CD4-positive, alpha-beta T cell treated with Interleukin-4 for 1 hour (primary cell): ENCODE data around the gene FAM13B.
"Not testable (repeated sequence)": the region's sequence is repeated elsewhere in the genome, so short reads cannot be mapped to it uniquely, and the experiment has no call there.

Experiments
- DNase-seq, 2 donors: peaks; one replicate each; pipeline ENCODE4 v3.0.0-alpha.2; 2020 to 2022

FAM13B gene

DNA sequence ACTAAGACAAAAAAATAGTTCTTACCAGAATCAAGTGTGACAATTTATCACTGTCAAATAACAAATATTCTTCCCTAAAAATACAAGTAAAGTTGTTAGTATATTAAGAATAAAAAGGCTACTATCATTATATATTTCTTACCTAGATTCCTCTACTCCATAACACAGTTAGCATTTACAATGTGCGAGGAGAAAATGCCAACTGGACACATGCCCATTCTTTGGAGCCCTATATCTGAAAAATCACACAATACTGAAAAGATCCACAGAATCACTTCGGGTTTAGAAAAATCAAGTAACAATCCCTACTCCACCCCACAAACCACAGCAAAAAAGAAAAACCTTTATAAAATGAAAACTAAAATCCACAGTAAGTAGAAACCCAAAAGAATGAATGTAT lies 72.7 kb downstream of the FAM13B start:
- no peak for DNase-seq

DNA sequence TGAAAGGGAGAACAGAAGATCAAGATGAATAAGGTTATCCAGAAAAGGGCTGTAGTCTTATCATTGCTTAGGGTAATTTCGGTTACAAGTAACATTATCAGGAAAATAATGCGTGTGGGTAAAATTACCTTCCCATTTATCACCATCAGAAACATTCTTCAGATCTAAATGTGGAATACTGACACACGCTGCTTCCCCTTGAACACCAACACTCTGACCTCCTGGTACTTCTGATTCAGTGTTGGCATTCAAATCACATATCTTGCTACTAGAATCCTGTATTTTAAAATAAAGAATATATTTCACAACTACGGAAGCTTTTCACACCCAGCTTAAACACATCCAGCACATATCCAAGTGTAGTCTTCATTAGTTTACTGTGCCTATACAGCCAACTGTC lies 73.4 kb downstream of the FAM13B start:
- no peak for DNase-seq

DNA sequence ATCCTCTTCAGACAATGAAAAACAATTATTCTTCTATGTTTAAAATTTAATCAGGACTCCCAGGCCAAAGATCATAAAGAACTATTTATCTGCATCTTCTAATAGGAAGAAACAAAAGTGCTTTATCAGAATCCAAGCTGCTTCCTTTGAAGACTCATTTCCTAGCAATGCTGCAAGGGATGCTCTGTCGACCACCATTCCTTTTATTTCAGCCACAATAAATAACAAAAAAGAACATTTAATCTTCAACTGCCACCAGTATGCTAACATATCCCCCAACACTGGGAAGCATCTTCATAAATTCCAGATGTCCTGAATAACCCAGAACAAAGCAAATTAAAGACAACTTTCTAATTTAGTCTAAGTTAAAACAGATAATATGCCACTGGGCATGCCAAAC lies 74.9 kb downstream of the FAM13B start:
- no peak for DNase-seq

- DNase-seq = no peak
These were observed 78.6 kb downstream of the FAM13B start for GRCh38 chr5:137954131-137954879.

DNA sequence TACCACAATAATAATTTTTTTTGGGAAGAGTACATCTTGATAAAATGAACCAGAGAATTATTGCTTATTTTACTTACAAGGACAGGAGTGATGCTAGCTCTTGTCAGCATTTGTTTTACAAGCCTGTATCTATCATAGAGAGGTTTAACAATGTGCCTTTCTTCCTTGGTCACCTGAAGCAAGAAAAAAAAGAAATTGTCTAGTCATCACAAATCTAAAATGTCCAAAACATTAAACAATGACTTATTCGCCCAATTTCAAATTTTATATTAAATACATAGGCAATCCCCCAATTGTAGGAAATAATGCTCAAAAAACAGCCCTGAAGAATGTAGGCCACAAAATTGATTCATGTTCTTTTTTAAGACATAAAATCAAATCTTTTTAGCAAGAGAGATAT lies 87.1 kb downstream of the FAM13B start:
- DNase-seq = no peak

- DNase-seq = not testable (repeated sequence)
These were observed 88.6 kb downstream of the FAM13B start for GRCh38 chr5:137944280-137944679.

DNA sequence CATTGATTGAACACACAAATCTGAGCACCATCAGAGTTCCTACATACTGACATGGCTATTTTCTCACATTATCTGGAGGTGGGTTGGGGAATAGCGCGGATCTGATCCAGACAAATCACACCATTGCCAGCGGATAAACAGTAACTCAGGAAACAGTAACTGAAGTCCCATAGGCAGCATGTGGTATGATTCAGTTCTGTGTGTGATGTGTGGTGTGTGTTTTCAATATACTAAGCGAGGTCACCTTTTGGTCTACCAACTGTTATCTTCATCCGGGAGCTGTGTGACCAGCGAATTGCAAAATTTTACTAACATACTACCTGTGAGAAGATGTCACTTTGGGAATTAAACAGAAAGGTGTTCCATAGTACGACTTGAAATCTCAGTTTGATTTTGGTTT lies 93.5 kb downstream of the FAM13B start:
- no peak for DNase-seq

- DNase-seq = no peak
These were observed 94.1 kb downstream of the FAM13B start for GRCh38 chr5:137938751-137939143.

- no peak for DNase-seq
These were observed 94.7 kb downstream of the FAM13B start for GRCh38 chr5:137937994-137938750.

- no peak for DNase-seq
These were observed 97.2 kb downstream of the FAM13B start for GRCh38 chr5:137935694-137936093.

GRCh38 chr5:137935190-137935589 lies 97.7 kb downstream of the FAM13B start:
- DNase-seq = no peak

GRCh38 chr5:137933491-137933911 lies 99.4 kb downstream of the FAM13B start:
- DNase-seq = no peak

- no peak for DNase-seq
These were observed 100.1 kb downstream of the FAM13B start for GRCh38 chr5:137932800-137933199.

- DNase-seq = no peak
These were observed 109.0 kb downstream of the FAM13B start for GRCh38 chr5:137923856-137924255.

GRCh38 chr5:137921931-137922330 lies 110.9 kb downstream of the FAM13B start:
- DNase-seq = no peak

DNA sequence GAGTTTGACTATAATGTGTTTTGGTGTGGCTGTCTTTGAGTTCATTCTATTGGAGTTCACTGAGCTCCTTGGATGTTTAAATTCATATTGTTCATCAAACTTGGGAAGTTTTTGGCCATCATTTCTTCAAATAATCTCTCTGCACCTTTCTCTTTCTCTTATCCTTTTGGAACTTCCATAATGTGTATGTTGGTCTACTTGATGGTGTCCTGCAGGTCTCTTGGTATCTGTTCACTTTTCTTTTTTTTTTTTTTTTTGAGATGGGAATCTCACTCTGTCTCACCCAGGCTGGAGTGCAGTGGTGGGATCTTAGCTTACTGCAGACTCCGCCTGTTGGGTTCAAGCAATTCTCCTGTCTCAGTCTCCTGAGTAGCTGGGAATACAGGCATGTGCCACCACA lies 116.0 kb downstream of the FAM13B start:
- no peak for DNase-seq

GRCh38 chr5:137914758-137915157 lies 118.1 kb downstream of the FAM13B start:
- DNase-seq = no peak

DNA sequence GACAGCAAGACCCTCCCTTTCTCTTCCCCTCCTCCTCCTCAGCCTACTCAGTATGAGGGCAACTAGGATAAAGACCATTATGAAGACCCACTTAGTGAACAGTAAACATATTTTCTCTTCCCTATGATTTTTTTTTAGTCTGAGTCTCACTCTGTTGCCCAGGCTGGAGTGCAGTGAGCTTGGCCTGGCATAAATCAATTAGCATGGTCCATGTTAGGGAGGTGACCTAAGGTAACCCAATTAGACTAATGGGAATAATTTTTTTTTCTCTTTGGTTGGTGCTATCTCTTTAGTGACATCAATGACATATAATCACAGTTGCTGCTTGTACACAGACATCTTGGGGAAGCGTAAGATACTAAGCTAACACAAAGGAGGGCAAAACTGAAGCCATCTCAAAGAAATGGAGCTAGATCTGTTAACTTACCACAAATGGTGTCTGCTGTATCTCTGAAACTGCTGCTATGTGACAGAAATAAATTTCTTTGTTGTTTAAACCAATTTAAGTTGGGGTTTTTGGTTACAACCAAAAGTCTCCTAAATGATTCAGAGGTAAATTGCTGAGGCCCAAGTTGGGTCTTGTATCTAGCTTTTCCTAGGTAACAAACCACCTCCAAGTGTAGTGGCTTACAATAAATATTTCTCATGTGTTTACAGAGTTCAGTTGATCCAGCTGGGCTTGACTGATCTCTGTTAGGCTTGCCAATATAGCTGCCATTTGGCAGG lies 130.3 kb downstream of the FAM13B start:
- no peak for DNase-seq

DNA sequence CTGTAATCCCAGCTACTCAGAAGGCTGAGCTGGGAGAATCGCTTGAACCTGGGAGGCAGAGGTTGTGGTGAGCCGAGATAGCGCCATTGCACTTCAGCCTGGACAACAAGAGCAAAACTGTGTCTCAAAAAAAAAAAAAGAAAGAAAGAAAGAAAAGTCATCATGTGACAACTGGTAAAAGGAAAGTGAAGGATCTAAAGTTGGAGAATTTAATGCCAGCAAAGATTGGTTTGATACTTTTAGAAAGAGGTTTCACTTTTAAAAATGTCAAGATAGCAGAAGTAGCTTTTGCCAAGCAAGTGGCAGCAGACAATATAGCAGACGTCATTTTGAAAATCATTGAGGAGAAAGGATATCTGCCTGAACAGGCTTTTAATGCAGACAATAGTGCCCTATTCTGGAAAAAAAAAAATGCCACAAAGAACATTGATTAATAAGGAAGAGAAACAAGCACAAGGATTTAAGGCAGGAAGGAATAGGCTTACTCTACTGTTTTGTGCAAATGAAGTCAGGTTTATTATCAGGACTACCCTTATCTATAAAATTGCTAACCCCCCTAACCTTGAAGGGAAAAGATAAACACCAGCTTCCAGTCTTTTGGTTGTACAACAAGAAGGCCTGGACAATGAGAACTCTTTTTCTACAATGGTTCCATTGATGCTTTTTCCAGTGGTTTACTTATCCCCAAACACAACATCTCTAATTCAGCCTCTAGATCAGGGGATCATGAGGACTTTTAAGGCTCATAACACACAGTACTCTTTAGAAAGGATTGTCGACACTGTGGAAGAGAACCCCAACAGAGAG lies 131.7 kb downstream of the FAM13B start:
- DNase-seq = no peak

DNA sequence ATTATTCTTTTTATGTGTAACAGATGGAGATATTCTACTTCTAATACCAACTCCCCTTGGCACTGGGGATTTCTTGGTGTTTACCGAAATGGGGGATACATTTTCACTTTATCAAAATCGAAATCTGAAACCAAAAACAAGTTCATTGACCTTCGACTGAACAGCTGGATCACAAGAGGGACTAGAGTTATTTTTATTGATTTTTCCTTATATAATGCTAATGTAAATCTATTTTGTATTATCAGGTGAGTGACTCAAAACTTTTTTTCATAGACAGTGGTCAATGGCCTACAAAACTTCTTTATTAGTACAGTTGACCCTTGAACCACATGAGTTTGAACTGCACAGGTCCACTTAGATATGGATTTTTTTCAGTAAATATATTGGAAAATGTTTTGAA lies 133.4 kb downstream of the FAM13B start:
- DNase-seq = no peak

DNA sequence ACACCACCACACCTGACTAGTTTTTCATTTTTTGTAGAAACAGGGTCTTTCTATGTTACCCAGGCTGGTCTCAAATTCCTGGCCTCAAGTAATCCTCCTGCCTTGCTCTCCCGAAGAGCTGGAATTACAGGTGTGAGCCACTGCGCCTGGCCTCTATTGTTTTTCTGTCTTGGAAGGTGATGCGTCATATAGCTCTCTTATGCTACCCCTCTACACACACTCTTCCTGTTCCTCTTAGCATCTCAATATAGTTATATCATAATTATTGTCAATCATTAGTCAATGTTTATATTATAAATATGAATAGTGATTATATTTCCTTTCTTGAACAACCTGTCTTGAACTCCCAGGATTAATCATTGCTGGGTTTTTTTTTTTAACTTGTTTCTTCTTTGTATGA lies 136.3 kb downstream of the FAM13B start:
- no peak for DNase-seq

GRCh38 chr5:137894586-137894985 lies 138.3 kb downstream of the FAM13B start:
- no peak for DNase-seq

- no peak for DNase-seq
These were observed 141.0 kb downstream of the FAM13B start for GRCh38 chr5:137891849-137892248.
